GM19240 (cell line): ENCODE data around the gene MCRS1.
"Not testable (repeated sequence)": the region's sequence is repeated elsewhere in the genome, so short reads cannot be mapped to it uniquely, and the experiment has no call there.

Source experiments
- DNase-seq: peaks from one replicate; pipeline ENCODE4 v3.0.0; 2011; ENCODE audit warnings: low spot score; ENCODE audit not compliant: insufficient read length

The MCRS1 gene, protein sequence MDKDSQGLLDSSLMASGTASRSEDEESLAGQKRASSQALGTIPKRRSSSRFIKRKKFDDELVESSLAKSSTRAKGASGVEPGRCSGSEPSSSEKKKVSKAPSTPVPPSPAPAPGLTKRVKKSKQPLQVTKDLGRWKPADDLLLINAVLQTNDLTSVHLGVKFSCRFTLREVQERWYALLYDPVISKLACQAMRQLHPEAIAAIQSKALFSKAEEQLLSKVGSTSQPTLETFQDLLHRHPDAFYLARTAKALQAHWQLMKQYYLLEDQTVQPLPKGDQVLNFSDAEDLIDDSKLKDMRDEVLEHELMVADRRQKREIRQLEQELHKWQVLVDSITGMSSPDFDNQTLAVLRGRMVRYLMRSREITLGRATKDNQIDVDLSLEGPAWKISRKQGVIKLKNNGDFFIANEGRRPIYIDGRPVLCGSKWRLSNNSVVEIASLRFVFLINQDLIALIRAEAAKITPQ

DNA sequence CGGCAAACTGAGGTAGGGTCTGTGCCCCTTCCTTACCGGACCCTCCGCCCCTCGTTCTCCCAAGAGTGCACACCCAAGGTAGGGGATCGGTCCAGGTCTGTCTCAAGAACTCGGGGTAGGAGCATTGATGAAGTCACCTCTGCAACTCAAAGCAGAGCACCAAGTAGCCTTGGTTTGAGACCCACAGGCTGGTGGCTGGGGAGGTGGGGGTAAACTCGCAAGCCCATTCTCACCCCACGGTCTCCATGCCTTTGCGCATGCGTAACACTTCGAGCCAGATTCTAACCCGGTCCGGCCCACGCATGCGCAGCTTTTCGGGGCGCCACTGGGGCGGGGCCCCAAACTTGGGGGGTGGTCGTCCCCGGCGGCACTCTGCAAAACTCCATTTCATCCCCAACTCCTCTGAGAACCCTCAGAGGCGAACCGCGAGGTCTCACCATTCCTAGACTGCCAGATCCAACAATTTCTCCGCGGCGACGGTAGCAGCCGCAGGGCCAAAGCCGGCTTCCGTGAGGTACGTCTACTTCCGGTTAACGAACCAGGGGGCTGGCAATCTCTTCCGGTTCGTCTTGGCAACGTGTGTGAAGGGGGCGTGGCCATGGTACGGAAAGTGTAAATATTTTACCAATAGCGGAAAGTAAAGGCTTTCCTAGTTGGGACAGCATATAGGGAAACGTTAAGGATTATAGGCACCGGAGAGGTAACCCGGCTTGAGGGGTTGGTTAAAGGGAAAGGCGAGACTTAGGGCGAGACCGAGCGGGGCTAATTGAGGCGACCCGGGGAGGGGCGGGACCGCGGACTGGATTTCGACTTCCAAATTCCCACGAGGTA, at the start of gene MCRS1:
Gene MCRS1 (minus strand): TSS at position 532 of the 831 bp plus-strand sequence. CDS start 1,411 bp downstream, outside the sequence.
- peak; percentile 92 for DNase-seq

DNA sequence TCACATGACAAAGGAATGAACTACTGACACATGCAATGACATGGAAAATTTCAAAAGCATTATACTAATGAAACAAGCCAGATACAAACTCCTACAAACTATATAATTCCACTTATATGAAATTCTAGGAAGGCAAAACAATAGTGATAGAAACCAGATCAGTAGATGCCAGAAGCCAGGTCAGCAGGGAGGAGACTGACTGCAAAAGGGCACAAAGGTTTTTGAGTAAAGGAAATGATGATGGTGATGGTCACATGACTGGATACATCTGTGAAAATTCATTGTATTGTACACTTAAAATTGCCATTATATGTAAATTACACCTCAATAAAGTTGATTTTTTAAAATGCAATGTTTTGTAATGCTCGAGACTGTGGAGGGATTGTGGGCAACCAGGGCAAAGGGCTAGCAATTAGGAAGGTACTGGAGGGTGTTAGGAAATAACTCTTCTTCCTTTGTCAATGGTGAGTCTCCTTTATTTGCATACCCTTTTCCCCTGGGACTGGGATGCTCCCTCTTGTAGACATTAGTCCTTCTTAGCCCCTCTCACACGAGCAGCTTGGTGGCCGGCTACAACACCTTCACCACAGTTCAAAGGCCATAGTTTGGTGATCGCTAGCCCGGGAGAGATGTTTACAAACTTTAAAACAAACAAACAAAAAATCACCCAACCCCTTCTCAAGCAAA, 48.7 kb upstream of the MCRS1 start:
- no peak for DNase-seq

DNA sequence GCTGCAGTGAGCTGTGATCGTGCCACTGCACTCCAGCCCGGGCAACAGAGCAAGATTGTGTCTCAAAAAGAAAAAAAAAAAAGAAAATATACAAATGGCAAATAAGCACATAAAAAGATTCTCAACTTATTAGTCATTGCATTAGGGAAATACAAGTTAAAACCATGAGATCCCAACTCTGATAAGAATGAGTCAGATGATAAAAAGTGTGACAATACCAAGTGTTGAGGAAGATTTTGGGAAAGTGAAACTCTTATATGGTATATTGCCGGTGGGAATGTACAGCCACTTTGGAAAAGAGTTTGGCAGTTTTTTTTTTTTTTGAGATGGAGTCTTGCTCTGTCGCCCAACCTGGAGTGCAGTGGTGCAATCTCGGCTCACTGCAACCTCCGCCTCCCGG, 47.8 kb upstream of the MCRS1 start:
- DNase-seq = no peak

DNA sequence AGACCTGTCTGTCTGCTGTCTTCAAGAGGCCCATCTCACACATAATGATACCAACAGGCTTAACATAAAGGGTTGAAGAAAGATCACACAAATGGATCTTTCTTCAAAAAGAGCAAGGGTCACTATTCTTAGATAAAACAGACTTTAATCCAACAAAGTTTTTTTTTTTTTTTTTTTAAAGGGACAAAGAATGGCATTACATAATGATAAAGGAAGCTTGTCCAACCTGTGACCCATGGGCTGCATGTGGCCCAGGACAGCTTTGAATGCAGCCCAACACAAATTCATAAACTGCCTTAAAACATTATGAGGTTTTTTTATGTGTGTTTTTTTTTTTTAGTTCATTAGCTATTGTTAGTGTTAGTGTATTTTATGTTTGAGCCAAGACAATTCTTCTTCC, 44.3 kb upstream of the MCRS1 start:
- DNase-seq = no peak

DNA sequence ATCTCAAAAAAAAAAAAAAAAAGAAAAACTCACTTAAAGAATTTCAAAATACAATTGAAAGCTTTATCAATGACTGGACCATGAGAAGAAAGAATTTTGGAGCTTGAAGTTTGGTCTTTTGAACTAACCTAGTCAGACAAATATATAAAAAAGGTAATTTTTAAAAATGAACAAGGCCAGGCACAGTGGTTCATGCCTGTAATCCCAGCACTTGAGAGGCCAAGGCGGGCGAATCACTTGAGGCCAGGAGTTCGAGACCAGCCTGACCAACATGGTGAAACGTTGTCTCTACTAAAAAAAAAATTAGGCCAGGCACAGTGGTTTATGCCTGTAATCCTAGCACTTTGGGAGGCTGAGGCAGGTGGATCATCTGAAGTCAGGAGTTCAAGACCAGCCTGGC, 42.8 kb upstream of the MCRS1 start:
- not testable (repeated sequence) for DNase-seq

DNA sequence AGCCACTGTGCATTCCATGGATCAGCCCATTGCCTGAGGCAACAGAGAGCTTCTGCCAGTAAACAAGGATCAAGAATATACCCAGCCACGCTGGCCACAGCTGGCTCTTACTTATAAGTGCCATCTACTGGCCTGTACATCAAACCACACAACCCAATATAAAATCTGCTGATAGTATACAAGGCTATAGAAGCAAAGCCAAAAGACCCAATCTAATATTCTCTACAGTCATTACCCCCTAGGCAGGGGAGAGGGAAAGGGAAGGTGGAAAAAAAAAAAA, 41.9 kb upstream of the MCRS1 start:
- no peak for DNase-seq

DNA sequence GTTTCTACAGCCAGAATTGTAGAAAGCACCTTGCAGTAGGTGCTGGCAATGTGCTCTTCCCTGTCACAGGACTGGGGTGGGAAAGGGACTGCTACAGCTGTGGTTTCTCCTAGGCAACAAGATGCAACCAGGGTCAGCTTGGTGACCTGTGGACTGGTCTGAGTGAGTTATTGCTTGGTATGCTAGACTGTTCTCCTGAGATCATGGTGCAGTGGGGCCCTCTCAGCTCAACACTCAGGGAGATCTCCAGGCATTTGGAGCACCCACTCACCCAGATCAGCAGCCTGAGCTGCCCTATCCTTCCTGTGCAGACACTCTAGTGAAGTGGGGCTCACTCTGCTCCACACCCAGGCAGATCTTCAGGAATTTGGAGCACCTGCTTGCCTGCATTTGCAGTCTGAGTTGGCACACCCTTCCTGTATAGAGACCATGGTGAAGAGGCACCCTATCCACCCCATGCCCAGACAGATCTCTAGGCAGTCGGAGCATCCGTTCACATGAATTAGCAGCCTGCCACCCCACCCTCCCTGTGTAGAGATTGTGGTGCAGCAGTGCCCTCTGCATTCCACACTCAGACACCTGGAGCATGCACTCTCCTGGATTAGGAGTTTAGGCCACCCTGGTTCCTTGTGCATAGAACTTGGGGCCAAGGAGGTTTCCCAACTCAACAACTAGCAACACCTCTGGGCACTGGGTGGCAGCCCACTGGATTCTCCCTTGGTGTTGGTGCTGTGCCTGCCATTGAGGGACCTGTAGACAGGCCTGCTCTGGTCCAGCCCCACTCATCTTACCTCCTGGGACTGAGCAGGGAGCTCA, 41.3 kb upstream of the MCRS1 start:
- no peak for DNase-seq

DNA sequence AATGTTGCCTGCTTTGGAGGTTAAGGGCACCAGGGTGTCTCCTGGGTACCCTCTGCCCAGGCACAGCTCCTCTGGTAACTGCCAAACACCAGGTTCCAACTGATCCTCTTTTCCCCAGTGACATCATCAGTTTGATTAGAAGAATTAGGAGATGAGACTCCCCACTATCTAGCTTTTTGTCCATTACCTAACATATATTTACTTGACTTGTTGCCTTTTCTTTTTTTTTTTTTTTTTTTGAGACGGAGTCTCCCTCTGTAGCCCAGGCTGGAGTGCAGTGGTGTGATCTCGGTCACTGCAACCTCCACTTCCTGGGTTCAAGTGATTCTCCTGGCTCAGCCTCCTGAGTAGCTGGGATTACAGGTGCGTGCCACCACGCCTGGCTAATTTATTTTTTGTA, 37.6 kb upstream of the MCRS1 start, which contains the start of gene FAM186B:
Gene FAM186B (minus strand): TSS at position 101 of the 400 bp plus-strand sequence. CDS start 162 bp downstream, outside the sequence.
- not testable (repeated sequence) for DNase-seq

DNA sequence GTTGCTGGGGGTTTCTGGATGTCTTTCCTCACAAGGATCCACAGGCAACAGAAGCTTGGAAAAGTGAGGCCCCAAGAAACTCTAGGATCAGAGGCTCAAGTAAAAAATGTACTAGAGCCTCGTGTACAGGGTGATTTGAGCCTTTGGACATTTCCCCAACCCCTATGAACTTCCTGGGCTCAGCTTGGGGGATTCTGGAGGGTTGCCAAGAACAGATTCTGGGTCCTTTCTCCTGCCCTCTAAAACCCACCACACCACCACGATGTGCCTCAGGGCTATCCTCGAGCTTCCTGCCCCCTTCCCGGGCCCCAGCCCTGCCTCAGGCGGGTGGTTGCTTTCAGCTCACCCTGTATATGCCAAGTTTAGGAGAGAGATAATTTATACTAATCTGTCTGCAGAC, 36.9 kb upstream of the MCRS1 start:
- no peak for DNase-seq

DNA sequence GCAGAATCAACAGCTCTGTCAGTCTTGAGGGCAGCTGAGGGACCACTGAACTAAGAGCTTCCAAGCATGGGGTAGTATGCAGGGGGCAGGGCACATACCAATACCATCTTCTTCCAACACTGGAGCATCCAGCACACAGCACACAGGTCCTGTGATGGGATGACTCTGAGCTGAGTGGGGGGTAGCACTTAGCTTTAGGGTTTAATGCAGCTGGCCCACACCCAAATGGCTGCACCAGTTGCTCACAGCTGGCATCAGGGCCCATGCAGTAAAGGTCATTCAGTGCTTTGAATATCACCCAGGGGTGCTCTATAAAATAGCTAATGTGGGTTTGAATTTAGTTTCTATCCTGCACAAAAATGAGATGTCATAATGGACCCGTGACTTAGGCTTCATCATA, 35.8 kb upstream of the MCRS1 start:
- no peak for DNase-seq

DNA sequence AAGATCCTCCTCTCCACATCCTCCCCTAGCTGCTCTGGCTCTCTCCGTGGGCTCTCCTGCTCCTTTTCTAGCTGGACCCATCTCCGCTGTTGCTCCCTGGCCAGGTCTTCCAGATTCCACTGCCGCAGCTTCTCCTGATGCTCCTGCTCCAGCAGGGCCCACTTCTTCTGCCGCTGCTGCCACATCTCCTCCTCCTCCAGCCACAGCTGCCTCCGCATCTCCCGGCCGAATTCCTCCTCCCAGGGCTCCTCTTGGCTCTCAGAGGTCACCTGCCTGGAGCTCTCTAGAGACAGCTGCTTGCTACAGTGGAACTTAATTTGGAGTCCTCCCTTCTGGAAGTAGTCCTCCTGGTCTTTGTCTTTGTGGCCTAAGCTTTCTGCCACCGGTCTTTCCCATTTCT, 32.0 kb upstream of the MCRS1 start:
- DNase-seq = no peak

DNA sequence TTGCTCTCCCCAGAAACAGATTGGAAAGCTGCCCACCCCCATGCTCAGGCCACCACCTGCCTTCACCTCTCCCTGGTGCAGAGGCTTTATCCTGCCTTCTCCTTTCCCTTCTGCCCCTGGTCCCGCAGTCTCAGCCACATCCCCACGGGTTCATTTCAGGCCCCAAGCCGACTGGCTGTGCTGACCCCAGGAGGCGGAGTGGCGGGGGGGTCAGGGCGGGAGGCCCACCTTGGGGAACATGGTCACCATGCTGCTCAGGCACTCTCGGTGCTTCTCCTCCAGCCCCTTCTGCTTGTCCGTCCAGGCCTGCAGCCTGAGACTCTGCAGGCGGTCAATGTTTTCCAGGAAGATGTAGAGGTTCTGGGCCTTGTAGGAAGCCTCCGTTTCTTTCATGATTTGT, 30.6 kb upstream of the MCRS1 start:
- no peak for DNase-seq

DNA sequence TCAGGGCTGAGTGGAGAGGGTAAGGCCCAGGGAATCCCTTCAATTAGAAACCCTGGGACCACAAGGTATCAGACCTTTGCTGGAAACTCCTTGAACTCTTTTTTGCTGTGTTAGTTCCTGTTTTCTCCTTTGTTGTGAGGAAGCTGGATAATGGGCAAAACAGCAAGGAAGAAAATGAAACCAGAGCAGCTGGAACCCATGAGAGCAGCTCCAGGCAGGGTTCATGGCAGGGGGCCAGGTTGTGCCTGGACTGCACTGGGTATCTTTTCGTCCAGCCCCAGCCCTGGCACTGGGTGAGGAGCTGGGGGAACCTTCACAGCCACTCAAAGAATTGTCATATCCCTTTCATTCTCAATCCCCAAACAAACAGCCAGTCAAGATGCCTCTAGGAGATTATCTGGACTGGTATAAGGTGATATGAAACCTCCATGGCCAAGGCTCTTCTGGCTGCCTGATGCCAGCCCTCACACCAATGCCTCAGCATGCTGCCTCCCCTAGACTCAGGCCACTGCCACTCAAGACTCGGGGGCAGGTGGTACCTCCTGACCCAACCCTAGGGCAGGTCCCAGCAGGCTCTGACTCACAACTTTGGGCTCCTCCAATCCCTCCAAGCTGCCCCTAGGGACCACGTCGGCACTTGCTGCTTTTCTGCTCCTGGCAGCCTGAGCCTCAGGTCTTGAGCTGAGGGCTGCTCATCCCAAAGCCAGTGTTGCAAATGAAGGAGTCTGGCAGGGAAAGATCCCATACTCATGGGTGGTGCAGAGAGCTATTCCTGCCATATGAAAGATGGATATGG, 21.0 kb upstream of the MCRS1 start:
- DNase-seq = no peak

DNA sequence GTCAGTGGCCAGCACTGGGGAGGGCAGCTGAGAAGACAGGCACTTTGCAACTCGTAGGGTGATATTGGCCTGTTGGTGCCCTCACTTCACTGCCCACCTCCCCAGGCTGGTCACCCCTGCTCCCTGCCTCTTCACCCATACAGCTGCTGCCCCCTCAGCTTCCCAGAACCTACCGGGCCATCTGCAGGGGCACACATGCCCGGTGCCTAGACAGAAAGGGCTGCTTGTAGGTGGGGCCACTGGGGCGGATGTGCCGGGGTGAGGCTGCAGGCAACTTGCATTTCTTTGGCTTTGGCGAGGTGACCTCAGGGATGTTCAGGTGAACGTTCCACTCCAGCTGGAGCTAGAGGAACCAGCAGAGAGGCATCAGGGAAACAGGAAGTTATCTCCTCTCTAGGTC, 20.3 kb upstream of the MCRS1 start:
- DNase-seq = no peak

DNA sequence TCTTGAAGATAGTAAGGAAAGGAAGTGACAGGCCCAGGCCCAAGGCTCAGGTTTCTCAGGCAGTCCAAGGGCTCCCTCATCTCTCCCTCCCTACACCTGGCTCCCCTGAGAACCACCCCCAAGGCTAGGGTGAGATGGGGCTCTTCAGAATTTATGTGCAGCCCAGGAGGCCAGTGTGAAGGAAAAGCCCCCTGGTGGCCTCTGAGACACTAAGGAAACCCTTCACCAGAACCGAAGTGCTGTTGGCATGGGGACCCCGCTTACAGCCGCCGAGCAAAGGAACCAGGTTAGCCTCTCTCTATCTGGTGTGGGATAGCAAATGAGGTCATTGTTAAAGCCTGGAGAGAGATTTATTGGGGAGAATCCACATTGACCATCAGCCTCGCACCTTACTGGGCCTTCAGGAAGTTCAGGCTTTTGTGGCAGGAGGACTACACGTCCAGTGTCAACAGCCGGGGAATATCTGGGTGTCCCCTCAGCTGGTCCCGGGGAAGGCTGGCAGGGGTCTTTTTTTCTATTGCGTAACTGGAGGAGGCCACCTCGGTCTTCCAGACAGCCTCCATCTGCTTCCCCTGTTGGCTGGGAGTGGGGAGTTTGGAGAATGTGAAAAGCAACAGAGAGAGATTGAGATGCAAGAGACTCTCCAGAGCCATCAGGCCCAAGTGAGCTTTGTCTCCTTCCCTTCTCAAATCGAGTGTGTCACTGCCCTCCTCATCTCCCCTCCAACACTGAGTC, 19.4 kb upstream of the MCRS1 start:
- DNase-seq = no peak

DNA sequence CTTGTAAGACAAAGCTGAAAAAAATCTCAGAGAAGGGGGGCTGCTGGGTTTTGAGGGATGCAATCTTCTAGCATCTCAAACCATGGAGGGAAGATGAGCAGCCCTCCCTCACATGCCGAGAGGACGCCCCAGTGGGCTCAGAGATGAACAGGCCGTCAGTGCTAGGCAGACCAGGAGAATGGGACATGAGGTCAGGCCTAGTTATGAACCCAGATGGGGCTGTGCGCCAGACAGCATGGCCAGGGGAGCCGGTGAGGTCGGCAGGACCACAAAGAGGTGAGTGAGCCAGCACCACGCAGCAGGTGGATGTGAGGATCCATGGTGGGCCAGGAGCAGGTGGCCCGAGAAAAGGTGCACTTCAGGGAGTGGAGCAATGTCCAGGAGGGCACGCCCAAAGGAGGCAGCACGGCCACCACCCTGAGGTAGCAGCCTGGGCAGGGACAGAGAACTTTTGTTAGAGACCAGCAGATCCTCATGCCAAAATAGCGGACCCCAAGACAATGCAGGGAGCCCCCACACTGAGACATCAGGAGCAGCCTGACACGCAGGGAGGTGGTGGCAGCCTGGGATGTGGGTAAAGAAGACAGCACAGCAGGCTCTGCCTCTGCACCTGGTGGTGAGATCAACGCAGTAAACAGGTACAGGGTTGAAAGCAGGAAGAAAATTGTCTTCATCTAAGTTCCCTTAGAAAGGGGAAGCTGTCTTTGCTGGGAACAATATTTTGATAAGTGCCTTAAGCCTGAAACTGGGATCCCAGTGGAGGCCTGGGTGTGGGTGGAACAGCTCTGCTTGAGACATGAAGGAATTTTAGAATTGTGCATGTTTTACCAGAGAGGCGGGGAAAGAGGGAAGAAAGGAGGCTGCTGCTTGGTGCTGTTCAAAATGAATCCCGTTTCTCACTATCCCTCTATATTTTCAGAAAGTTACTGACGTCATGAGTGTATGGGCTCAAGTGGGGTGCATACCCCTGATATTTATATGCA, 17.8 kb upstream of the MCRS1 start:
- DNase-seq = no peak

DNA sequence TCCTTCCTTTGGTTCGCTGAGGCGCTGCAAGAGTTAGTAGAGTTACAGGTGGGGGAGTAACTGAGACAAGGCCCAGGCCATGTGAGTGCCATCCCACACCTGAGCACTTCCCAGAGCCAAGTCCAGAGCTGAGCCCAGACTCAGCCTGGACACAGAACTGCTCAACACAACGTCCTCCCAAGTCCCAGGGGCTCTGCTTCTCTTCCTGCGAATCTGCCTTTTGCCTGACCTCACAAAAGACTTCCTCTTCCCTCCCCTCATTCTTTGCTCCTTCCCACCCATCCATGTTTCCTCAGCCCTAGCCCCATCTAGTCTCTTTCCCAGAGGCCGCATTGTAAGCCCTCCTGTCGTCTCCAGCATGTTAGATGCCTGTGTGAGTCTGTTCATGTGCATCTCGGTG, 16.6 kb upstream of the MCRS1 start:
- DNase-seq = no peak

DNA sequence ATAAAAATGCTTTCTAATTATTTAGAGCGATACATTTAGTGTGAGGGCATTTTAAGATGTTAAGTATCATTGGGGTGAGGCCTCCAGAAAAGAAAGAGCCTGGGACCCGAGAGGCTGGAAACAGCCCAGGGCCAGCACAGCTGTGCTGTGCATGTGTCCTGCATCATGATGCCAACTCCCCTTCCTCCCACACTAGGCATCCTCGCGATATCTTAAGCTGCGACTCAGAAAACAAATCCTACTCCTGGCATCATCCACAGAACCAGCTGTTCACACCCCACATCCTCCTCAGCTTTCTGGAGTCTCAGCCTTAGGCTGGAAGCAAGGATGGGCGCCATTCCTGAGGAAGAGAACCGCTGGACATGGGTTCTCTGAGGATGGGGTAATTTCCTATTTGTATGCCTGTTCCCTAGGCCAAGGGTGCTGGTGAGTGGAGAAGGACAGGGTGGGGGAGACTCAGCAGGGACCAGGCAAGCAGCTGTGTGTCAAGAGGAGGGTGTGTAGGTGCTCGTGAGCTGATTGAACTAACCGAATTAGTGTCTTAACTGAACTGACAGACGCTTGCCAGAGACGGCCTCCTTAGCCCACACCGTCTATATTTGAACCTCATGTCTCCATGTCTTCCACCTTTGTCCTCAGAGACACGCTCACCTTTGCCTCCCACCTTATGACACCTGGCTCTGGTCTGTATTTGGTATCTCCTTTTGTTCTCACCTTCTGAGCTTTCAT, 15.6 kb upstream of the MCRS1 start:
- no peak for DNase-seq
